GM12878 (cell line): ENCODE results near the gene ELOF1. TPM values are rescaled to one million over a fixed set of nuclear protein-coding genes. Genes with fewer than 3 reads are reported as not detected.
A peak's percentile ranks its signal among the peaks of the same experiment; 100 is the strongest.

ENCODE experiments used
- ATAC-seq: fragments of 200-7000 bp; cut with Tn5 transposase; 3 replicates; pipeline ENCODE4 v1.9.1; 2020; ENCODE audit warnings: mild to moderate bottlenecking, moderate library complexity
- BruUV-seq: library from RNA; stranded (reverse); fragments of 400-500 nt; replicated peaks from 2 replicates; lab custom pipeline; 2021; lab: Mats Ljungman, UMichigan
- CTCF ChIA-PET: fragments of 300-600 bp; sonication (Branson Sonifier 250); formaldehyde crosslinking; extraction: SDS; loops from one replicate; lab custom pipeline; 2021; ENCODE audit warnings: inconsistent platforms; lab: Yijun Ruan, JAX
- POLR2A ChIA-PET: fragments of 350-600 bp; formaldehyde crosslinking; extraction: SDS; loops from one replicate; lab custom pipeline; 2021; ENCODE audit warnings: inconsistent platforms; lab: Charles Lee
- RAD21 ChIA-PET: fragments of 300-600 bp; sonication (Branson Sonifier 250); formaldehyde crosslinking; loops from one replicate; lab custom pipeline; 2023; ENCODE audit warnings: antibody characterized with exemption; ENCODE audit not compliant: unreplicated experiment; lab: Charles Lee
- SMC1A ChIA-PET: fragments of 300-600 bp; sonication (Branson Sonifier 250); formaldehyde crosslinking; loops from one replicate; lab custom pipeline; 2023; ENCODE audit not compliant: unreplicated experiment, uncharacterized antibody; lab: Charles Lee
- DNase-seq: peaks from one replicate; pipeline ENCODE4 v3.0.0-alpha.2; 2011; ENCODE audit warnings: low read depth, low spot score
- FAIRE-seq: peaks from 3 replicates; lab custom pipeline; 2011; peaks lifted over from hg19 to GRCh38; lab: Jason Lieb, UNC
- H2AFZ ChIP-seq: 2 replicates; pipeline ENCODE4 v1.6.0; 2011; ENCODE audit warnings: low read depth, low read length, control low read depth; ENCODE audit not compliant: control insufficient read depth
- H3K27ac ChIP-seq: 2 replicates; pipeline ENCODE4 v1.5.1; 2011; ENCODE audit warnings: control low read depth; ENCODE audit not compliant: control insufficient read depth, insufficient read depth
- H3K27me3 ChIP-seq, 2 experiments: replicated peaks in 1 of 2; 2 replicates each; pipeline versions ENCODE4 v1.6.0 to v1.6.1; 2011; ENCODE audit warnings: low read length in 1 of 2; ENCODE audit not compliant: control insufficient read depth in 2 of 2, insufficient read depth in 2 of 2
- H3K36me3 ChIP-seq, 2 experiments: 2 replicates each; pipeline ENCODE4 v1.5.1; 2011; ENCODE audit warnings: low read length in 1 of 2; ENCODE audit not compliant: control insufficient read depth in 2 of 2, insufficient read depth in 2 of 2
- H3K4me1 ChIP-seq: 2 replicates; pipeline ENCODE4 v1.6.1; 2011; ENCODE audit warnings: mild to moderate bottlenecking, low read length, moderate library complexity, mixed read lengths; ENCODE audit not compliant: control insufficient read depth, insufficient read depth
- H3K4me2 ChIP-seq: 2 replicates; pipeline ENCODE4 v1.6.0; 2011; ENCODE audit warnings: control low read depth; ENCODE audit not compliant: control insufficient read depth, insufficient read depth
- H3K4me3 ChIP-seq: fragments of 200-600 bp; sonication (generic); 2 replicates; pipeline ENCODE4 v1.5.1; 2016
- H3K79me2 ChIP-seq: 2 replicates; pipeline ENCODE4 v1.6.0; 2011; ENCODE audit warnings: low read length; ENCODE audit not compliant: control insufficient read depth, insufficient read depth
- H3K9ac ChIP-seq: 2 replicates; pipeline ENCODE4 v1.8.0; 2011; ENCODE audit warnings: low read length, control low read depth, mixed read lengths; ENCODE audit not compliant: control insufficient read depth, insufficient read depth
- H3K9me3 ChIP-seq: replicated peaks from 3 replicates; pipeline ENCODE4 v1.5.1; 2011; ENCODE audit warnings: mild to moderate bottlenecking, low read length; ENCODE audit not compliant: control insufficient read depth, insufficient read depth
- H4K20me1 ChIP-seq: 2 replicates; pipeline ENCODE4 v1.6.0; 2011; ENCODE audit not compliant: control insufficient read depth, insufficient read depth
- BMI1 ChIP-seq: fragments of 450-650 bp; IDR thresholded peaks from 2 replicates; pipeline ENCODE4 v1.6.1; 2016; ENCODE audit warnings: mild to moderate bottlenecking, moderate library complexity, borderline replicate concordance
- CREB1 ChIP-seq: IDR thresholded peaks from 2 replicates; pipeline ENCODE4 v1.6.1; 2012; ENCODE audit warnings: low read depth, mild to moderate bottlenecking, inconsistent platforms
- ETV6 ChIP-seq, 2 experiments: fragments of 450-650 bp in 1 of 2; IDR thresholded peaks in 1 of 2; conservative IDR thresholded peaks in 1 of 2; 2 replicates each; pipeline ENCODE4 v1.6.1; 2014; ENCODE audit warnings: antibody characterized with exemption in 1 of 2, borderline replicate concordance in 1 of 2, low read depth in 1 of 2, mild to moderate bottlenecking in 1 of 2, moderate library complexity in 1 of 2
- IKZF2 ChIP-seq, 2 experiments: fragments of 450-650 bp; IDR thresholded peaks; 2 replicates each; pipeline ENCODE4 v1.6.1; 2017; ENCODE audit warnings: mild to moderate bottlenecking in 2 of 2, moderate library complexity in 2 of 2
- IRF4 ChIP-seq: IDR thresholded peaks from 2 replicates; pipeline ENCODE4 v1.6.1; 2011; ENCODE audit warnings: low read depth, low read length
- NR2C1 ChIP-seq: fragments of 450-650 bp; IDR thresholded peaks from 2 replicates; pipeline ENCODE4 v1.6.1; 2017; ENCODE audit warnings: antibody characterized with exemption, mild to moderate bottlenecking, moderate library complexity
- PAX5 ChIP-seq: IDR thresholded peaks from 2 replicates; pipeline ENCODE4 v1.6.1; 2011; ENCODE audit warnings: low read depth, low read length, borderline replicate concordance
- RB1 ChIP-seq: fragments of 450-650 bp; formaldehyde crosslinking; IDR thresholded peaks from 2 replicates; pipeline ENCODE4 v1.6.1; 2017; ENCODE audit warnings: mild to moderate bottlenecking, borderline replicate concordance
- ZNF384 ChIP-seq: IDR thresholded peaks from 2 replicates; pipeline ENCODE4 v1.6.1; 2012; ENCODE audit warnings: low read depth, mild to moderate bottlenecking, low read length, improper control_type of control experiment, borderline replicate concordance
- WGBS: methylation state at CpG from one replicate; pipeline ENCODE4 v1.1.6; 2016; ENCODE audit warnings: low lambda C conversion rate; ENCODE audit not compliant: insufficient replicate concordance, insufficient coverage; ENCODE audit errors: missing lambda C conversion rate; 5-methylcytosine and 5-hydroxymethylcytosine counted together
- in situ Hi-C: fragments of 300-500 bp; cut with MboI; formaldehyde crosslinking; loops from 9 replicates; pipeline ENCODE4 v1.14.3; 2018; ENCODE audit warnings: mixed read lengths
- intact Hi-C: fragments of 100-400 bp; cut with micrococcal nuclease; formaldehyde crosslinking; loops from one replicate; pipeline ENCODE4 v1.14.2; 2022; ENCODE audit not compliant: unreplicated experiment
- polyA plus RNA-seq, 11 experiments: library from polyadenylated mRNA; depleted of rRNA in 4 of 11; unstranded in 6 of 11; stranded (reverse) in 5 of 11; fragments of >200 nt; fragmentation: Nextera tagmentation in 4 of 11; fragmentation: Illumina TruSeq in 1 of 11; extraction: Ambion mirVana in 4 of 11; extraction: Trizol in 1 of 11; gene quantifications; 1 replicate in 1 of 11; 2 replicates in 10 of 11; pipeline versions ENCODE4 v1.2.1 to v1.2.3, GENCODE V29; 2011 to 2016; ENCODE audit warnings: inconsistent platforms in 2 of 11, missing spikeins in 2 of 11, low read depth in 1 of 11
- total RNA-seq, 4 experiments: library from RNA; depleted of rRNA in 3 of 4; stranded (reverse); fragments of >200 nt in 3 of 4; fragmentation: Illumina TruSeq in 1 of 4; extraction: Trizol in 1 of 4; gene quantifications; 2 replicates each; pipeline versions ENCODE4 v1.2.1 to v1.2.3, GENCODE V29; 2013 to 2021
- TF ChIP-seq, protein P1 (sequence below): fragments of 450-650 bp; conservative IDR thresholded peaks from 2 replicates; pipeline ENCODE4 v1.6.1; 2017; ENCODE audit warnings: mild to moderate bottlenecking, moderate library complexity
- TF ChIP-seq, protein P2 (sequence below): fragments of 450-650 bp; IDR thresholded peaks from 2 replicates; pipeline ENCODE4 v1.6.1; 2017; ENCODE audit warnings: mild to moderate bottlenecking, moderate library complexity
- TF ChIP-seq, protein P3 (sequence below): fragments of 450-650 bp; IDR thresholded peaks from 2 replicates; pipeline ENCODE4 v1.6.1; 2018; ENCODE audit warnings: mild to moderate bottlenecking, low read depth, moderate library complexity; ENCODE audit not compliant: partially characterized antibody

Gene ELOF1
- total and polyA plus RNA-seq, 10 of the 15 experiments (the other 5 are each of a cell fraction or from before 2014, with no cell fraction given) = 11.7 to 124 (median 92.9) TPM

DNA sequence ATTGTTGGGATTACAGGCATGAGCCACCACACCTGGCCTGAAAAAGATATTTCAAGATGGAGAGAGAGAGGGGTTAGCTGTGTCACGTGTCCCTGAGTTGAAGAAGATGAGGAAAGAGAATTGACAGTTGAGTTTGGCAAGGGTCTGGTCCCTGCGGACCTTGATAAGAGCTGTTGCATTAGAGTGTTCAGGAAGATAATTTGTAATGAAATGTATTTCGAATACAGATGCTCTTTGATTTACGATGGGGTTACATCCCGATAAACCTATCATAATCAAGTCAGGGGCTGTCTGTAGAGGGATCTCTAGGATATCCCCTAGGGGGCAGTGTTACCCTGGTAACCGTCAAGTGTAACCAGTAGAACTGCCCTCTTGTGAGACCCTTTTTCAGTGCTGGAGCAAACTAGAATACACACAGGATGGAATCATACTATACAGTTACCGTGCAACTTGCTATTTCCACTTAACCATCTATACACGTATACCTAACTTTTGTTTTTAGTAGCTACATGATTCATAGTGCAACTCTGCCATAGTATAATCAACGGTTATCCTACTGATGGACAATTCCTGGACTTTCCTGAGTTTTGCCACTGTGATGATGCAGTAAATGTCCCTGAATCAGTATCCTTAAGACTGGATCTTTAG is 1.5 kb upstream of the ELOF1 start:
- peak; percentile 81 for ATAC-seq
- H3K4me1 ChIP-seq = peaks cover 3% of the 10 kb centered on the region
- H3K9me3 ChIP-seq = no peaks in the 10 kb centered on the region
- H3K27ac ChIP-seq = peak overlapping the region; percentile 60
- intact Hi-C loops (loop anchor here (1.0 to 10.0 kb wide), 3 partner anchors 27 to 686 kb away; partner anchors contain the start of genes CARM1 and ZNF700), in situ Hi-C loops (no loop called here)
- peak overlapping the region; percentile 83 for H3K4me3 ChIP-seq
- RAD21 ChIA-PET = interaction anchor here (0.6 to 6.9 kb wide), 12 partner anchors 9 to 1148 kb away, joined by 3 to 172 read pairs (median 4); partner anchors contain the start of genes ECSIT, SWSAP1 and ZNF20
- SMC1A ChIA-PET = interaction anchor here (0.8 to 8.5 kb wide), 10 partner anchors 9 to 78 kb away, joined by 3 to 215 read pairs (median 6); partner anchors contain the start of genes ACP5 and ECSIT
- peak; percentile 83 for DNase-seq
- peak overlapping the region; percentile 61 for H3K9ac ChIP-seq
- H4K20me1 ChIP-seq = no peaks in the 10 kb centered on the region
- H3K27me3 ChIP-seq = no peaks in the 10 kb centered on the region
- no peaks in the 10 kb centered on the region for H3K36me3 ChIP-seq
- CTCF ChIA-PET = interaction anchor here (0.6 to 9.1 kb wide), 18 partner anchors 8 to 405 kb away, joined by 3 to 225 read pairs (median 4); partner anchors contain the start of genes ECSIT, ZNF491 and ZNF763
- H3K4me2 ChIP-seq = peak overlapping the region; percentile 86
- H3K79me2 ChIP-seq = peaks cover 42% of the 10 kb centered on the region
- peak; percentile 71 for FAIRE-seq
- POLR2A ChIA-PET = interaction anchor here (1.2 to 6.8 kb wide), 5 partner anchors 9 to 186 kb away, joined by 3 to 94 read pairs (median 6); partner anchors contain the start of gene SWSAP1
- no TSS peak for BruUV-seq
- WGBS = under 1% methylated on average over 9 of the region's 9 CpGs
- H2AFZ ChIP-seq = peak overlapping the region; percentile 36; the same call in 1 of the 2 replicates
- no peak for TF ChIP-seq NR2C1
- TF ChIP-seq ETV6 (conservative IDR thresholded peaks at IDR 0.05 in 1 of 2, IDR thresholded peaks at IDR 0.05 in 1 of 2; ENCODE audit: borderline replicate concordance in 1 of 2, low read depth in 1 of 2) = peak in 1 of 2 experiments; percentile 50; a peak in 1 of 4 replicates
- TF ChIP-seq, protein P1, sequence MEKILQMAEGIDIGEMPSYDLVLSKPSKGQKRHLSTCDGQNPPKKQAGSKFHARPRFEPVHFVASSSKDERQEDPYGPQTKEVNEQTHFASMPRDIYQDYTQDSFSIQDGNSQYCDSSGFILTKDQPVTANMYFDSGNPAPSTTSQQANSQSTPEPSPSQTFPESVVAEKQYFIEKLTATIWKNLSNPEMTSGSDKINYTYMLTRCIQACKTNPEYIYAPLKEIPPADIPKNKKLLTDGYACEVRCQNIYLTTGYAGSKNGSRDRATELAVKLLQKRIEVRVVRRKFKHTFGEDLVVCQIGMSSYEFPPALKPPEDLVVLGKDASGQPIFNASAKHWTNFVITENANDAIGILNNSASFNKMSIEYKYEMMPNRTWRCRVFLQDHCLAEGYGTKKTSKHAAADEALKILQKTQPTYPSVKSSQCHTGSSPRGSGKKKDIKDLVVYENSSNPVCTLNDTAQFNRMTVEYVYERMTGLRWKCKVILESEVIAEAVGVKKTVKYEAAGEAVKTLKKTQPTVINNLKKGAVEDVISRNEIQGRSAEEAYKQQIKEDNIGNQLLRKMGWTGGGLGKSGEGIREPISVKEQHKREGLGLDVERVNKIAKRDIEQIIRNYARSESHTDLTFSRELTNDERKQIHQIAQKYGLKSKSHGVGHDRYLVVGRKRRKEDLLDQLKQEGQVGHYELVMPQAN = no peak
- TF ChIP-seq RB1 = peak; percentile 49; the same call in 1 of the 2 replicates
- TF ChIP-seq ZNF384 = peak; percentile 35; the same call in 1 of the 2 replicates
- TF ChIP-seq, protein P2, sequence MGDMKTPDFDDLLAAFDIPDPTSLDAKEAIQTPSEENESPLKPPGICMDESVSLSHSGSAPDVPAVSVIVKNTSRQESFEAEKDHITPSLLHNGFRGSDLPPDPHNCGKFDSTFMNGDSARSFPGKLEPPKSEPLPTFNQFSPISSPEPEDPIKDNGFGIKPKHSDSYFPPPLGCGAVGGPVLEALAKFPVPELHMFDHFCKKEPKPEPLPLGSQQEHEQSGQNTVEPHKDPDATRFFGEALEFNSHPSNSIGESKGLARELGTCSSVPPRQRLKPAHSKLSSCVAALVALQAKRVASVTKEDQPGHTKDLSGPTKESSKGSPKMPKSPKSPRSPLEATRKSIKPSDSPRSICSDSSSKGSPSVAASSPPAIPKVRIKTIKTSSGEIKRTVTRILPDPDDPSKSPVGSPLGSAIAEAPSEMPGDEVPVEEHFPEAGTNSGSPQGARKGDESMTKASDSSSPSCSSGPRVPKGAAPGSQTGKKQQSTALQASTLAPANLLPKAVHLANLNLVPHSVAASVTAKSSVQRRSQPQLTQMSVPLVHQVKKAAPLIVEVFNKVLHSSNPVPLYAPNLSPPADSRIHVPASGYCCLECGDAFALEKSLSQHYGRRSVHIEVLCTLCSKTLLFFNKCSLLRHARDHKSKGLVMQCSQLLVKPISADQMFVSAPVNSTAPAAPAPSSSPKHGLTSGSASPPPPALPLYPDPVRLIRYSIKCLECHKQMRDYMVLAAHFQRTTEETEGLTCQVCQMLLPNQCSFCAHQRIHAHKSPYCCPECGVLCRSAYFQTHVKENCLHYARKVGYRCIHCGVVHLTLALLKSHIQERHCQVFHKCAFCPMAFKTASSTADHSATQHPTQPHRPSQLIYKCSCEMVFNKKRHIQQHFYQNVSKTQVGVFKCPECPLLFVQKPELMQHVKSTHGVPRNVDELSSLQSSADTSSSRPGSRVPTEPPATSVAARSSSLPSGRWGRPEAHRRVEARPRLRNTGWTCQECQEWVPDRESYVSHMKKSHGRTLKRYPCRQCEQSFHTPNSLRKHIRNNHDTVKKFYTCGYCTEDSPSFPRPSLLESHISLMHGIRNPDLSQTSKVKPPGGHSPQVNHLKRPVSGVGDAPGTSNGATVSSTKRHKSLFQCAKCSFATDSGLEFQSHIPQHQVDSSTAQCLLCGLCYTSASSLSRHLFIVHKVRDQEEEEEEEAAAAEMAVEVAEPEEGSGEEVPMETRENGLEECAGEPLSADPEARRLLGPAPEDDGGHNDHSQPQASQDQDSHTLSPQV = peak; percentile 67; the same call in 1 of the 2 replicates
- TF ChIP-seq CREB1 = 0 out of 2 replicates have a peak, but pooled peaks have one; percentile 34
- TF ChIP-seq PAX5 = peak; percentile 76
- TF ChIP-seq, protein P3, sequence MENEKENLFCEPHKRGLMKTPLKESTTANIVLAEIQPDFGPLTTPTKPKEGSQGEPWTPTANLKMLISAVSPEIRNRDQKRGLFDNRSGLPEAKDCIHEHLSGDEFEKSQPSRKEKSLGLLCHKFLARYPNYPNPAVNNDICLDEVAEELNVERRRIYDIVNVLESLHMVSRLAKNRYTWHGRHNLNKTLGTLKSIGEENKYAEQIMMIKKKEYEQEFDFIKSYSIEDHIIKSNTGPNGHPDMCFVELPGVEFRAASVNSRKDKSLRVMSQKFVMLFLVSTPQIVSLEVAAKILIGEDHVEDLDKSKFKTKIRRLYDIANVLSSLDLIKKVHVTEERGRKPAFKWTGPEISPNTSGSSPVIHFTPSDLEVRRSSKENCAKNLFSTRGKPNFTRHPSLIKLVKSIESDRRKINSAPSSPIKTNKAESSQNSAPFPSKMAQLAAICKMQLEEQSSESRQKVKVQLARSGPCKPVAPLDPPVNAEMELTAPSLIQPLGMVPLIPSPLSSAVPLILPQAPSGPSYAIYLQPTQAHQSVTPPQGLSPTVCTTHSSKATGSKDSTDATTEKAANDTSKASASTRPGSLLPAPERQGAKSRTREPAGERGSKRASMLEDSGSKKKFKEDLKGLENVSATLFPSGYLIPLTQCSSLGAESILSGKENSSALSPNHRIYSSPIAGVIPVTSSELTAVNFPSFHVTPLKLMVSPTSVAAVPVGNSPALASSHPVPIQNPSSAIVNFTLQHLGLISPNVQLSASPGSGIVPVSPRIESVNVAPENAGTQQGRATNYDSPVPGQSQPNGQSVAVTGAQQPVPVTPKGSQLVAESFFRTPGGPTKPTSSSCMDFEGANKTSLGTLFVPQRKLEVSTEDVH = no peak
- peak; percentile 67 to 74; a peak in 3 of 4 replicates for TF ChIP-seq IKZF2 (IDR thresholded peaks at IDR 0.05)
- peak; percentile 53; the same call in 1 of the 2 replicates for TF ChIP-seq IRF4
- TF ChIP-seq BMI1 = no peak; the same call in 1 of the 2 replicates
